ENCODE results near the gene ZCCHC9.
"Not testable (repeated sequence)": the region's sequence is repeated elsewhere in the genome, so short reads cannot be mapped to it uniquely, and the experiment has no call there.

DNA sequence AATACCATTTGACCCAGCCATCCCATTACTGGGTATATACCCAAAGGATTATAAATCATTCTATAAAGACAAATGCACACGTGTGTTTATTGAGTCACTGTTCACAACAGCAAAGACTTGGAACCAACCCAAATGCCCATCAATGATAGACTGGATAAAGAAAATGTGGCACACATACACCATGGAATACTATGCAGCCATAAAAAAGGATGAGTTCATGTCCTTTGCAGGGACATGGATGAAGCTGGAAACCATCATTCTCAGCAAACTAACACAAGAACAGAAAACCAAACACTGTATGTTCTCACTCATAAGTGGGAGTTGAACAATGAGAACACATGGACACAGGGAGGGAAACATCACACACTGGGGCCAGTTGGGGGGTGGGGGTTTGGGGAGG, 38.6 kb upstream of the ZCCHC9 start:
- TF ChIP-seq EZH2 (IDR thresholded peaks at IDR 0.05); POLR2AphosphoS5 (IDR thresholded peaks at IDR 0.05; ENCODE audit: borderline replicate concordance, low read depth, low read length); FOXP2 (optimal IDR thresholded peaks at IDR 0.05; ENCODE audit: control extremely low read depth, extremely low read length, insufficient read depth): not testable (repeated sequence)

All from SK-N-MC (cell line).